ENCODE measurements around the gene MCM3.

MCM3 gene

DNA sequence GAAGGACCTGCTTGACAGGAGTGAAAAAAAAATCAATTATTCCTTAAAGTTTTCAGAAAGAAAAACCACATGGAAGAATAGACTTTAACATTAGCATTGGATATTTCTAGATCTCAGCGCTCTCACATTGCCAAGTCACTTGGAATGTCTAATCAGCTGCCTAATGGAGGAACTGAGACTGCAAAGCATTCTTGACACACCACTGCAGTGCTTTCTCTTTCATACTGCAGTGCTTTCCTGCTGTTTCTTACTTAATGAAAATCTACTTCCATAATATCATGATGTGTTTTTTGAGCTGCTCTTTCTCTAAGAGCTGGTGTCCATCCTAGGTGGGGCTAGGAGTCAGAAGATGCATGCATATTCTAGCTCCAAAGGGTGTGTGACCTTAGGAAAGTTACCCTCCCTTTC is 20.4 kb upstream of the MCM3 start:
- intact Hi-C loops (cut with DNase I), result no loop called here
- DNase-seq, result no peak

DNA sequence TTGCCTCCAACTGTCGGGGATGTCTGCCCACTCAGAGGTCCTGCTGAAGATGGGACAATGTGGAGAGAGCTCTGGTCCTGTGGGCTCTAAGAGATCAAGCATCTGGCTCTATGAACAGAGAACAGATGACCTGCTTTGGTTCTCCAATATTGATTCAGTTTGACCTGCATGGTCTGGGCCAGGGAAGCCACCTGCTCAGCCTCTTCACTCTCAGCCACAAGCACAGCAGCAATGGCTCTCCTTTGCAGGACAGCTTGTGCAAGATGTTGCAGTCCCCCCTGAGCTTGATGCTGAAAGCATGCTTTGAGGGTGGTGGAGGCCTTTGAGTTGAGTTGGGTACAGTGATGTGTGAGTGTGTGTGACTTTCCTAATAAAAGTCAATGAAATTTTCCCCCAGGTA is 18.6 kb upstream of the MCM3 start:
- DNase-seq, result no peak
- intact Hi-C loops (cut with DNase I), result no loop called here

DNA sequence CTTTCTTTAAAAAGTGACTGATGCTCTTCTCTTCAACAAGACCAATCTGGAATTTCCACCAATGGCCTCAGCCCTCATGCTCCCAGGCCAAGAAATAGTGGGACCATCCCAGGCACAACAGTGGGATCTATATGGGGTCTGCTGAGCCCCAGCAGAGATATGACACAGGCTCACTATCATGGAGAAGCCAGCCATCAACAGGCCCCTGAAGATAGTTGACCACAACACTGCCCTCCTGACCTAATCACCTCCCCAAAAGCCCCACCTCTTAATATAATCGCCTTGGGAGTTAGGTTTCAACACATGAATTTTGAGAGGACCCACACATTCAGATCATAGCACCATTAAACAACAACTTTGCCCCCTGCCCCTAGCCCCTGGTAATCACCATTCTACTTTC is 16.8 kb upstream of the MCM3 start:
- intact Hi-C loops (cut with DNase I), result no loop called here
- DNase-seq, result no peak

DNA sequence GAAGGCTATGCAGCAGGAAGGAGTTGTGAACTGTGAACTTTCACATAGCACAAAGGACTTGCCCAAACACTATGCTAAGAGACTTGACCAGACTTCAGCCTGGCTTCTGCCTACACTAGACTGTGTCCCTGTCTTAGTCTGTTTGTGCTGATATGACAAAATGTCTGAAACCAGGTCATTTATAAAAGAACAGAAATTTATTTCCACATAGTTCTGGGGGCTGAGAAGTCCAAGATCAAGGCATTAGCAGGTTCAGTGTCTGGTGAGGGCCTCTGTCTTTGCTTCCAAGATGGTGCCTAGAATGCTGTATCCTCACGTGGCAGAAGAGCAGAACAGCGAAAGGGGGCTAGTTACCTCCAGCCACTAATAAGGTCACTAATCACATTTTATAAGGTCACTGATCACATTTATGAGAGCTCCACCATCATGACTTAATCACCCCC is 16.0 kb upstream of the MCM3 start:
- no peak for DNase-seq
- intact Hi-C loops (cut with DNase I), result no loop called here

DNA sequence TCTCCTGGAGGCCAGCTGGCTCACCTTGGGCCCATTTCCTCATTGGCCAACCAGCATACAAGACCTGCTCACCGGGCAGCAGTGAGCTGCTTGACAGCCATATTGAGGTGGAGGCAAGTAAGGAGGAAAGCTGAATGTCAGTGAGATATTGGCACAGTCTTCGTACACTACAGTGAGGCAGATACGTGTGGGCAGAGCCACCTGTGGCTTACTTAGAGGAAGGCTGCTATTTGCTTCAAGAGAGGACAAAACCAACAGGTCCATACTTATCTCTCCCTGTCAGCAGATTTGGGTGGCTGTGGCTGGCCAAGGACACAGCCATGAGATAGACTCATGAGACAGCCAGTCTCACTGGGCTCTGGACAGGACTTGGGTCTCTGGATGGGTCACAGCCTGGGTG is 15.1 kb upstream of the MCM3 start:
- no peak for DNase-seq
- intact Hi-C loops (cut with DNase I), result no loop called here

DNA sequence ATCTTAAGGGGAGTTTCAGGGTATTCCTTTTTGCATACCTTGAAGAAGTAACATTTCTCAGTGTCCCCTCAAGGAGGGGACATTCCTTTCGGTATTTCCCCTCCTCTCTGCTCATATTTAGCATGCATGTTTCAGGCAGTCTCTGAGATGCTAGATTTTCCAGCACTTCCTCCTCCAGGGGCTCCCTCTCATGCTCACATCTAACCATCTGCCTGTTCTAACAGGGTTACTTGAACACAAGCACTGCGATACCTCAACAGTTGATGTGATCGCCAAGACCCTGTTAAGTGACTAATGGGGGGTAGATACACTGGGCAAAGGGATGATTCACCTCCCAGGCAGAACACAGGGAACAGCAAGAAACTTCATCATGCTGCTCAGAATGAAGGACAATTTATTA is 12.9 kb upstream of the MCM3 start:
- DNase-seq, result no peak
- intact Hi-C loops (cut with DNase I), result no loop called here

DNA sequence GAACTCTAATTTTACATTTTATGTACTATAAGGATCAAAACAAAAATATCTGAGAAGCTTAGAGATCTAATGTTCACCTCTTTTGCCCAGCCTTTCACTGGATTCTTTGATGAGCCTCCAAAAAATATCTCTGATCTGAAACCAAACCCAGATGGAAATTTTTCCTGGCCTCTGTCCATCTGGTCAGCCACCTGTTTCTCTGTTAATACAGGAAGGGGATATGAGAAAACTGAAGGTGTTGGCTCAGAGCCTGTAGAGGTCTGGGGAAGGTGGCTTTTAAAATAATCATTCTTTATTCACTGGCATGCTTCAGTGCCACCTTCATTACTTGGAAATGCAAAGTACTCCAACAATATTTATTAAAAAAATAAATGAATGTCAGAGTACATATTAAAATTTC is 8.5 kb upstream of the MCM3 start:
- intact Hi-C loops (cut with DNase I), result no loop called here
- DNase-seq, result no peak

DNA sequence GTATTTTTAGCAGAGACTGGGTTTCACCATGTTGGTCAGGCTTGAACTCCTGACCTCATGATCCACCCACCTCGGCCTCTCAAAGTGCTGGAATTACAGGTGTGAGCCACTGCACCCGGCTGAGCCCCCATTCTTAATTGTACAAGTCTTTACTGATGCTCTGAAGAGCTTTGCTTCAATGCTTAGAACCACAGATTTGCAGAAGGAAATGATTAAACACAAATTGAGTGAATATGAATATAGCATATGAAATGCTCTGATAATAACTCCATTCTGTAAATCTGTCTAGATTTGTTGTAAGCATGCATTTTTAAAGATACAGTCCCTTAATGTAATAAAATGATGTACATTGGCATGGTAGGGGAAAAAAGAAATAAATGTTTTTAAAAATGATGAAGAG is 4.3 kb upstream of the MCM3 start:
- intact Hi-C loops (cut with DNase I), result loop anchor here (5.0 to 10.0 kb wide), 2 partner anchors 286 to 373 kb away; partner anchors contain the start of gene TRAM2
- DNase-seq, result no peak

DNA sequence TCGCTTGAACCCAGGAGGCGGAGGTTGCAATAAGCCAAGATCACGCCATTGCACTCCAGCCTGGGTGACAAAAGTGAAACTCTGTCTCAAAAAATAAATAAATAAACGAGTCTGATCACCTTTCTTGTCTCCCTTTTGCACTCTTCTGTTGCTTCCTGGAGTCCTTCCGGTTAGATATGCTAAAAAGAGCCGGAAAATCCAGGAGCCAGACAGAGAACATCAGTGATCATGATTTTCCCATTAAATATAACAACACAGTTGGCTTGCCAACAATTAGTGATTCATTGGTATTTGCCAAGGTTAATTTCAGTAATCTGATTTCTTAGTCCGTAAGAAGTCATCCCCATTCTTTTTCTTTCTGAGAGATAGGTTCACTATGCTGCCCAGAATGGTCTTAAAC is 3.7 kb upstream of the MCM3 start:
- intact Hi-C loops (cut with DNase I), result loop anchor here (5.0 to 10.0 kb wide), 2 partner anchors 287 to 374 kb away; partner anchors contain the start of gene TRAM2
- no peak for DNase-seq

DNA sequence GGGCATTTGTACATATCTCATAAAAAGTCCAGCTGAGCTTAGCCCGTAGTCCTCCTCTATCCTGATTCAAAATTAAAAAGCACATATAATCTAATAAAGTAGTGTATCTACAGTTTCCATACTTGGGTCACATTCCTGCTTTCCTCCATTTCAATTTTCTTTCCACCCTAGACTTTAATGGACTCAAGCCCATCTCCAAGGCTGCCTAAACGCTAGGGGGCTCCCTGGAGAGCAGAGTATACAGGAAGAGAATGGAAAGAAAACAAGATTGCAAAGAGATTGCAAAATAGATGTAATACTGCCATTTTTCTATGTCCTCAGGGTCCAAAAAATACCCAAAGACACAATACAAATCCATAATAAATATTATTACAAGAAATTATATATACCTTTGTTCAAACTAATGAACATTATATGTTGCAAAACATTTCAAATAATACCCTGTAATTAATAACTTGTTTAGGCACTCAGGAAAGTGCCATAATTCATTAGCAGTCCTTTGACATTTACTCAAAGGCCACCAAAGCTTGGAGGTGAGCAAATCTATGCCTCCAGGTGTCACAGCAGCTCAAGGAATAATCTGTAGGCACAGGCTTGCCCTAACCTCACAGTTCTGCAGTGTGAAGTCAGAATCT is 2.4 kb upstream of the MCM3 start:
- peak in 6 of 10 donors; percentile 61 to 88 (median 75) for DNase-seq
- intact Hi-C loops (cut with DNase I), result loop anchor here (2.0 to 10.0 kb wide), 3 partner anchors 112 to 375 kb away; partner anchors contain the start of gene TRAM2

DNA sequence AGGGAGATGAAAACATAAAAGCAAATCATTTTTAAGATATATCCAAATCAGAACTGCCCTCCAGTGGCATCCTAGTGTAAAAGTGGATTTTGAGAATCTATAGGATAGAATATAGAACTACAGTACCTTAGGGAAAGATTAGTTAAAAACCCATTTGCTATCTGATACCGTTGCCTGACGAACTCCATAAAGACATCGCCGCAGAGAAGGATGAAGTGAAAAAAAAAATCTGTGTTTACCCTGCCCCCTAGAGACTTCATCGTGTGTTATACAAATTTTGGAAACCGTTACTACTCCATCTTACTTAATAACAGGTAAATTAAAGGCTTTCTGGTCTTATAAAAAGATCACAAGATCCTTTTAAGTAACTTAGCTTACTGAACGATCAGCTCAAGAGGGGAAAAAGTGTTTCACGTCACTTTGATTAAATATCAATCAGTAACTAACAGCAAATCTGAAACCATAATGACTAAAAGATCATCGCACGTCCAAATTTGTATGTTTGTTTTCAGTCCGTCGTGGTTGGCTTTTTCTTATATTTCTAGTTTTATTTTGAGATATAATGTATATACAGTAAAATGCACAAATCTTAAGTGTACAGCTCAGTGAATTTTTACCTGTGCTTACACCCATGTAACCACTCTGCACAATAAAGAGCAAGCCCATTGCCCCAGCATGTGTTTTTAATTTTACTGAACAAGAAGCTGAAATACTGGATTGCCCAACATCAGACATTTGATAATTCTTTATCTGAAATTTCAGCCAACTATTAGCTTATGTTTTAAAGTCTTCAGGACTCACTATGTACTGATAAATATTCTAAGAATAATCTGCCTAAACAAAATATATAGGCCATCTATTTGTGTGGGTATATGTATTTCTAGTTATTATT is 881 bp upstream of the MCM3 start:
- intact Hi-C loops (cut with DNase I), result loop anchor here (1.0 to 10.0 kb wide), 5 partner anchors 77 to 377 kb away; partner anchors contain the start of genes EFHC1, PAQR8 and TRAM2
- no peak for DNase-seq

DNA sequence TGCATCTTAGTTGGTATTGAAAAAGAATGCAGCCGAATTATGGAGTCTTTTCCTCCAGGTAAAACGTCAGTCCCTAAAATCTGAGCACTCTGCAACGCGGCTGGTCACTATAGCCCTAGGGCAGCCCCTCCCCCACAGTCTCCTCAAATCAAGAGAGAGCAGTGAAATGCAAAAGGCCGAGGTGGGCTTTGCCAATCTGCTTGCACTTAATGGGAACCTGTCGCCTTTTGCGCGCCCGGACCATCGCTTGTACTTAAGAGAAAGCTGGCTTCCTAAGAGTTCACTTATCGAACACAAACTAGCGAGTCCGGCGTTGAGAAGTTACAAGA is 447 bp downstream of the MCM3 start:
- DNase-seq, result peak in 2 of 10 donors; percentile 12 to 28
- intact Hi-C loops (cut with DNase I), result loop anchor here (10.0 kb wide), 1 partner anchor 291 kb away; the partner anchor contains the start of gene TRAM2

DNA sequence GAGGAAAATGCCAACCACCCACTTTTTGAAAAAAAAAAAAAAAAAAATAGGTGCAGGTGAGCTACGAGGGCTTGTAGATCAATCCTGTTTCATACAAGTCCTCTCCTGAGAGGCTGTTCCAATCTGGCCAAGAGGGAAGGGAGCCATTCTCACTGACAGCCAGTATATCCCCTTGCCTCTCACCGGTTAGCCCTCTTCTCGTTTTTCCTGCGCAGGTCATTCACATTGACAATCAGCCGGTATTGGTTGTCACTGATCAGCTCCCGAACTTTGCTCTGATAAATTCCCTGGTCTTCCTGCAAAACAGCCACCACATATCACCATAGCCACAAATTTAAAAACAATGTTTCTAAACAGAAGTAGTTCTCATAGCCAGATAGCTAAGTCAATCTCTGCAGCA is 1.4 kb downstream of the MCM3 start:
- intact Hi-C loops (cut with DNase I), result loop anchor here (10.0 kb wide), 1 partner anchor 292 kb away; the partner anchor contains the start of gene TRAM2
- DNase-seq, result no peak

DNA sequence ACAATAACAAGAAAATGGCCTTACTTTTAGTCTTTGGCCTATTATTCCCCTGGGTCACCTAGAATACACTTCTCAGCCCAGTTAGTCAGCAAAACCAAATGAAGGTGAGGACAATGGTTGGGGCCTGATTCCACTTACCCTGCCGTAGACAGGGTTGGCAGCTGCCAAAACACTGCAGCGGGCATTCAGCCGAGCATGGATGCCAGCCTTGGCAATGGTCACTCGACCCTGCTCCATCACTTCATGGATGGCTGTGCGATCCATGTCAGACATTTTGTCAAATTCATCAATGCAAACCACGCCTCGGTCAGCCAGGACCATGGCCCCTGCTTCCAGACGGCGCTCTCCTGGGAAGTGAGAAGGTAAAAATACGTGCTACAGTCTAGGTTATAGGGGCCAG is 8.4 kb downstream of the MCM3 start:
- DNase-seq, result no peak
- intact Hi-C loops (cut with DNase I), result no loop called here

DNA sequence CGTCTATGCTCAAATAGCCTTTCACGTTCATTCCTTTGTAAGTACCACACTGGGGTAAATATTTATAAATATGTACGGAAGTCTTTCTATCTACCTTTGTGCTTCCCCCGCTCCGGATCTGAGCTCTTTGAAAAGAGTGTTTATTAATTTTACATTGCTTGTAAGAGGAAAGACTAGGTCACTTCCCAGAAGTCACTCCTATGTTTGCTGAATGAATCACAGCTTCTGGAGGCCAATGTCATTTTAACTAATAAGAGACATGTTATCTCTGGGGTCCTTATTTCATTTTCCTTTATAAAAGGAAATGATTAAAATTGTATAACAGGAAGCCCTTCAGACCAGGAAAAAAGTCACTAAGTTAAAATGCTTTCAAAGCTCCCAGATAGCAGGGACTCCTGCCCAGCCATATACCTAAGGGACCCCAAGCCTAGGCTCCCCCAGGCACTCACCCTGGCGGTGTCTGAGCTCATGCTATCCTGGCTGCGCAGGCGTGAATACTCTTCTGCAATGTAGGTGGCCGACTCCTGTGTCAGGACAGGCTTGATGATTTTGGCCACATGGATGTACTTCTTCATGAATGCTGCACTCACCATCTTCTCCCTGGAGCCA is 12.6 kb downstream of the MCM3 start:
- no peak for DNase-seq
- intact Hi-C loops (cut with DNase I), result no loop called here

DNA sequence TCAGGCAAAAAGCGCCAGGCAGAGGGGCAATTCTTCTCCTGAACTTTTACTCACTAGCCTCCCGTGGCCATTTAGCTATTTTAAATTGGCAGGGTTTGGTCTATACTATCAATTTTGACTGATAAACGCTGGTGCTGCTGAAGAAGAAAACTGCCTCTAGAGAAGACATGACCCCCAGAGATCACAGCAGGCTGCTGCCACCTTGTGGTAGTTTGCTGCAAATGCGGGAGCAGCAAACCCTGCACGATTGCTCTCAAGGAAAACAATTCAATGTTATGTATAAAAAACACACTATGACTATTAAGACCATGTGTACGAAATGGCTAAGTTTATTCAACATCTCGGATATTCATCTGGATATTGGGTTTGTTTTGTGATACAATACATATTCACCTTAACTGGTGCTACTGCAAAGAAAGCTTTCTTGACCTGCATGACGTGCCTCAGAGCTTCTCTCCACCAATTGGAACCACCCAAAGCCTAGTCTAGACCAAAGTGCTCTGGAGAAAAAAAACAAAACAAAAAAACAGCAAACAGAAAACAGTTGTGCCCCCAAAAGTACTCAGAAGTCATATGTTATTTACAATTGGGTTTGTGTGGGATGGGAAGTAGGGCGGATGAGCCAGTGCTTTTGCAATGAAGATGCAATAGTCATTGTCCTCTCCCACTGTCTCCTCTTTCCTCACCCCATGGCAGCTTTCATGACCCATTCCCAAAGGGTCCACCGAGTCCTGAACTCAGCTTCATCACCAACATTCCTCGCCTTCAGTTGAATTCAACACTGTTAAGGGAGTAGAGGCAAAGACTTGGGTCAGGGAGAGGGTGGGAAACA is 20.6 kb downstream of the MCM3 start:
- intact Hi-C loops (cut with DNase I), result loop anchor here (2.0 kb wide), 1 partner anchor 99 kb away; no protein-coding TSS in a partner anchor
- peak; percentile 57 to 96 (median 69) for DNase-seq

DNA sequence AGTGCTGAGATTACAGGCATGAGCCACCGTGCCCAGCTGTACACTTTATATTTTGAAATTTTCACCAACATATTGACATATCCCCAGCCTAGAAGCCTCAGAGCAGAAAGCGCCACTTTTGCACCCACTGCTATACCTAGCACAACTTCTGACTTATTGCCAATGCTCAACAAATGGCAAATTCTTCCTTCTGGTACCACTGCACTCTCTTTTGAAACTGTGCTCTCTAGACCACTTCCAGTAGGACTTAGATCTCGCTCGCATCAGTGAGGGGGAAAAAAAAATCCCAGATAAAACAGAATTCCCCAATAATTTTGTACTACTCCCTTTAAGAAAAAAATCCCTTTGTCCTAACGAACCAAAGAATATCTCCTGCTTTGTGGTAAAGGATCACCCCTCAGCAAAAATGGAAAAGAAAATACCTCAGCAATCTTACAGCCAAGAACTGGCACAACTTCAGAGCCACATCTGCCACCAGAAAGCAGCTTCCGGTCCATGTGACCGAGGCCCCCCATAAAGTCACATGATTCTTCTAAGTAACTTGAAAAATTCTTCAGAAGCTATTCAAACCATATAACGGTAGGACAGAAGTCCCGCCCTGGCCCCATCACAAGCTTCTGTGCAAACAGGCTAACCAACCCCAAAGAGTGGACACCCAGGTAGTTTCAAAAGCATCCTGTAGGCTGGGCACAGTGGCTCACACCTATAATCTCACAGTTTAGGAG is 21.8 kb downstream of the MCM3 start:
- intact Hi-C loops (cut with DNase I), result no loop called here
- DNase-seq, result no peak

DNA sequence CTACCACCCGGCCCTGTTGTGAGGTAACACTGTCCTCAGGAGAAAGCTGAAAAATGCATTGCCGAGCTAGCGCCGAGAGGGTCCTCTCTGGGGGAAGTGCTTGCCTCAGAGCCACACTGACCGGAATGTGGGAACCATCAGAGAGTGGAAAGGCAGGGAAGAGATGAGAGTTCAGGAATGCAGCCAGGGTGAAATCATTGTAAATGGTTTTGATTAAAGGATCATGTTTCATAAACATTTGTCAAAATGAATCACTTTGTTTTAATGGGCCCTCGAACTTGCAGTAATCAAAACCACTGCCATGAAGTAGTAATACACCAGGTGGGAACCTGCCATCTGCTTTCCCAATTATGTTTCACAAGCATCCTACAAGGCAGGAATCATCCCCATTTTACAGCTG is 23.3 kb downstream of the MCM3 start:
- DNase-seq, result no peak
- intact Hi-C loops (cut with DNase I), result no loop called here

DNA sequence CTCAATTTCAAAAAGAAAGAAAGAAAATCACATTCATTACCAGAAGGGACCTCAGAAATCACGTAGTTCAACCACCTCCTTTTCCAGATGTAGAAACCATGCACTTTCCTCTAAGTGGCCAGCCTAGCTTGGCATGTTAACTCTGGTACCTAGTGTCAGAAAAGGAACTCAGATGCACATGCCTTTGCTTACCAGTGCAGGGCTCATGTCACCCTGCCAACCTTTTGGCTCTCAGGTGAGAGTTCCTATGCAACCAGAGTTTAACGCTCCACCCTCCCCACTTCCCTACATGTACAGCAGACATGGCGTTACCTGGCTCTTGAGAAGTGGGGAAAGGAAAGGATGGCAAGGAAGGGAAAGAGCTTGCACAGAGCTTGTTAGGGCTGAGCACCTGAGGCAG is 23.9 kb downstream of the MCM3 start:
- intact Hi-C loops (cut with DNase I), result no loop called here
- no peak for DNase-seq

DNA sequence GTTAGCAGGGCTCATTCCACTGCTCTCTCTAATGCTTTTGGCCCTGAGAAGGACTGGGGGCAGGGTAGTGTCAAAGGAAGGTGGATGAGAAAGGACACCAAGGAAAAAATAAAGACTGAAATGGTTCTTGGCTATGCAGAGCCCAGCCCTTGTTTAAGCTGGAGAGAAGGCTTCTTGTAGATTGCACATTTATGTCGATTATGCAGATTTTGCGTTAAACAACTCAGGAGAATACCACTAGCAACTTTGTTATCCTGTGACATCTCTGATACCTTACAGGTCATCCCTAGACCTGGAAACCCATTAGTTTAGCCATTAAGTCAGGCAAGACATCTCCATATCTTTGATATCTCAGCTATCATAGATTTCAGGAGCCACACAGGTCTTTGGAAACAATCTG is 29.1 kb downstream of the MCM3 start:
- intact Hi-C loops (cut with DNase I), result no loop called here
- no peak for DNase-seq
